GM23338 (cell line): ENCODE results near the gene MAST2. TPM values are rescaled to one million over a fixed set of nuclear protein-coding genes. Genes with fewer than 3 reads are reported as not detected.

Experiments used
- ATAC-seq: fragments of 200-7000 bp; cut with Tn5 transposase; 3 replicates; pipeline ENCODE4 v1.9.1; 2020
- DNase-seq: peaks from one replicate; pipeline ENCODE4 v3.0.0-alpha.2; 2015; ENCODE audit warnings: low spot score
- H2AFZ ChIP-seq: fragments of 200-600 bp; sonication (generic); 2 replicates; pipeline ENCODE4 v1.8.0; 2016; ENCODE audit warnings: antibody characterized with exemption, mild to moderate bottlenecking, moderate library complexity
- H3F3A ChIP-seq: fragments of 200-600 bp; sonication (generic); replicated peaks from 2 replicates; pipeline ENCODE4 v1.8.0; 2017; ENCODE audit warnings: antibody characterized with exemption, mixed run types, low read depth
- H3K27ac ChIP-seq: fragments of 200-600 bp; sonication (generic); 2 replicates; pipeline ENCODE4 v1.6.1; 2016; ENCODE audit warnings: low read depth
- H3K27me3 ChIP-seq: fragments of 200-600 bp; sonication (generic); 2 replicates; pipeline ENCODE4 v1.8.0; 2016; ENCODE audit warnings: mild to moderate bottlenecking, mixed run types, moderate library complexity; ENCODE audit not compliant: insufficient read depth
- H3K36me3 ChIP-seq: fragments of 200-600 bp; sonication (generic); 2 replicates; pipeline ENCODE4 v1.8.0; 2016; ENCODE audit warnings: mild to moderate bottlenecking; ENCODE audit not compliant: insufficient read depth
- H3K4me1 ChIP-seq: fragments of 200-600 bp; sonication (generic); 2 replicates; pipeline ENCODE4 v1.8.0; 2016; ENCODE audit warnings: mild to moderate bottlenecking, moderate library complexity; ENCODE audit not compliant: insufficient read depth
- H3K4me2 ChIP-seq: fragments of 200-600 bp; sonication (generic); 2 replicates; pipeline ENCODE4 v1.7.1; 2017; ENCODE audit warnings: mixed run types
- H3K4me3 ChIP-seq: fragments of 200-600 bp; sonication (generic); 2 replicates; pipeline ENCODE4 v1.6.1; 2016; ENCODE audit warnings: mixed run types
- H3K79me2 ChIP-seq: fragments of 200-600 bp; sonication (generic); replicated peaks from 2 replicates; pipeline ENCODE4 v1.8.0; 2017; ENCODE audit warnings: mild to moderate bottlenecking; ENCODE audit not compliant: insufficient read depth
- H3K9me2 ChIP-seq: fragments of 200-600 bp; sonication (generic); 2 replicates; pipeline ENCODE4 v1.8.0; 2017; ENCODE audit not compliant: insufficient read depth
- H4K20me1 ChIP-seq: fragments of 200-600 bp; sonication (generic); replicated peaks from 2 replicates; pipeline ENCODE4 v1.8.0; 2017; ENCODE audit warnings: mild to moderate bottlenecking; ENCODE audit not compliant: insufficient read depth
- H3K27ac Mint-ChIP-seq: 2 replicates; pipeline ENCODE4 v1.8.0; 2020; ENCODE audit warnings: inconsistent platforms, mild to moderate bottlenecking, moderate library complexity, mixed read lengths
- H3K27me3 Mint-ChIP-seq: 3 replicates; pipeline ENCODE4 v1.8.0; 2022; ENCODE audit warnings: low read depth, mild to moderate bottlenecking, moderate library complexity, mixed read lengths, inconsistent platforms; ENCODE audit not compliant: insufficient read depth, poor library complexity
- H3K36me3 Mint-ChIP-seq: 3 replicates; pipeline ENCODE4 v1.8.0; 2021; ENCODE audit warnings: low read depth, mild to moderate bottlenecking, inconsistent platforms, moderate library complexity, mixed read lengths
- H3K4me1 Mint-ChIP-seq: 3 replicates; pipeline ENCODE4 v1.8.0; 2020; ENCODE audit warnings: mild to moderate bottlenecking, inconsistent platforms, mixed read lengths
- H3K4me3 Mint-ChIP-seq: 3 replicates; pipeline ENCODE4 v1.8.0; 2021; ENCODE audit warnings: moderate library complexity, mild to moderate bottlenecking, inconsistent platforms, mixed read lengths
- H3K9me3 Mint-ChIP-seq: 3 replicates; pipeline ENCODE4 v1.8.0; 2020; ENCODE audit warnings: moderate library complexity, mild to moderate bottlenecking, inconsistent platforms, mixed read lengths
- CREB1 ChIP-seq: fragments of 250-450 bp; sonication (Bioruptor Pico); IDR thresholded peaks from 2 replicates; pipeline ENCODE4 v1.5.0; 2020; ENCODE audit warnings: low read depth, mild to moderate bottlenecking, moderate library complexity
- CTCF ChIP-seq, 2 experiments: fragments of 200-600 bp in 1 of 2; sonication (generic) in 1 of 2; conservative IDR thresholded peaks; 2 replicates each; pipeline versions ENCODE4 v1.5.1 to v1.6.1; 2016 to 2017; ENCODE audit warnings: antibody characterized with exemption in 2 of 2, low read depth in 2 of 2, mild to moderate bottlenecking in 2 of 2, moderate library complexity in 1 of 2
- ETS1 ChIP-seq: IDR thresholded peaks from 2 replicates; pipeline ENCODE4 v1.6.1; 2016; ENCODE audit warnings: antibody characterized with exemption
- EZH2 ChIP-seq: fragments of 200-600 bp; sonication (generic); IDR thresholded peaks from one replicate; pipeline ENCODE4 v1.8.0; 2017; ENCODE audit warnings: antibody characterized with exemption, mild to moderate bottlenecking, low read depth; ENCODE audit not compliant: unreplicated experiment
- EZH2phosphoT487 ChIP-seq: fragments of 200-600 bp; sonication (generic); IDR thresholded peaks from one replicate; pipeline ENCODE4 v1.8.1; 2018; ENCODE audit warnings: antibody characterized with exemption; ENCODE audit not compliant: unreplicated experiment
- JUNB ChIP-seq: IDR thresholded peaks from one replicate; pipeline ENCODE4 v1.6.1; 2016; ENCODE audit warnings: antibody characterized with exemption; ENCODE audit not compliant: unreplicated experiment
- NANOG ChIP-seq: IDR thresholded peaks from 2 replicates; pipeline ENCODE4 v1.6.1; 2016; ENCODE audit warnings: antibody characterized with exemption, borderline replicate concordance
- POLR2AphosphoS5 ChIP-seq: IDR thresholded peaks from 2 replicates; pipeline ENCODE4 v1.6.1; 2016; ENCODE audit warnings: antibody characterized with exemption, low read depth
- REST ChIP-seq: IDR thresholded peaks from one replicate; pipeline ENCODE4 v1.6.1; 2018; ENCODE audit warnings: antibody characterized with exemption; ENCODE audit not compliant: unreplicated experiment
- STAT1 ChIP-seq: IDR thresholded peaks from one replicate; pipeline ENCODE4 v1.6.1; 2016; ENCODE audit warnings: antibody characterized with exemption; ENCODE audit not compliant: unreplicated experiment
- ZNF114 ChIP-seq: fragments of 250-450 bp; sonication (Bioruptor Pico); IDR thresholded peaks from 2 replicates; pipeline ENCODE4 v1.5.0; 2020; ENCODE audit warnings: mild to moderate bottlenecking, moderate library complexity
- ZNF331 ChIP-seq: fragments of 250-450 bp; sonication (Bioruptor Pico); IDR thresholded peaks from 2 replicates; pipeline ENCODE4 v1.5.0; 2020; ENCODE audit warnings: low read depth, mild to moderate bottlenecking, moderate library complexity
- ZNF462 ChIP-seq: fragments of 250-450 bp; sonication (Bioruptor Pico); IDR thresholded peaks from 2 replicates; pipeline ENCODE4 v1.5.0; 2020; ENCODE audit warnings: mild to moderate bottlenecking, moderate library complexity
- polyA plus RNA-seq: library from polyadenylated mRNA; unstranded; fragments of >200 nt; fragmentation: Nextera tagmentation; extraction: Ambion mirVana; gene quantifications from 2 replicates; pipeline ENCODE4 v1.2.1, GENCODE V29; 2016
- total RNA-seq: library from RNA; depleted of rRNA; stranded (reverse); fragments of >200 nt; shearing (Covaris generic); gene quantifications from 2 replicates; pipeline ENCODE4 v1.2.3, GENCODE V29; 2014

The MAST2 gene
- total and polyA plus RNA-seq, 2 experiments from 2014 or later, result 11.5 to 57.7 TPM

- no peak overlapping the region for H3K27ac Mint-ChIP-seq
- no peak overlapping the region for H3K4me2 ChIP-seq
- H3K27me3 ChIP-seq, result no peaks in the 10 kb centered on the region
- no peak for DNase-seq
- peaks cover 5% of the 10 kb centered on the region; the same call in 2 of the 3 replicates for H3K4me1 Mint-ChIP-seq
- no peaks in the 10 kb centered on the region for H3K27me3 Mint-ChIP-seq
- H3K4me1 ChIP-seq, result no peaks in the 10 kb centered on the region; the same call in 1 of the 2 replicates
- no peak overlapping the region for H3K4me3 ChIP-seq
- H3K79me2 ChIP-seq, result 0 out of 2 replicates have a peak, but pooled peaks cover 13% of the 10 kb centered on the region
- H3K36me3 Mint-ChIP-seq, result peaks cover 19% of the 10 kb centered on the region
- H2AFZ ChIP-seq, result no peak overlapping the region
- H3K36me3 ChIP-seq, result no peaks in the 10 kb centered on the region
- TF ChIP-seq CREB1 (CRISPR knock-in tag) (no peak), NANOG (no peak), ZNF331 (no peak), ZNF114 (CRISPR knock-in tag) (no peak), REST (no peak), ZNF462 (no peak), CTCF (conservative IDR thresholded peaks at IDR 0.05; ENCODE audit: low read depth in 2 of 2) (no peak), EZH2phosphoT487 (no peak), JUNB (no peak), EZH2 (no peak), STAT1 (no peak), POLR2AphosphoS5 (no peak), ETS1 (no peak)
- H3K27ac ChIP-seq, result no peak overlapping the region
- no peak overlapping the region for H3K4me3 Mint-ChIP-seq
- no peak for ATAC-seq
- H3K9me2 ChIP-seq, result no peaks in the 10 kb centered on the region
- no peaks in the 10 kb centered on the region for H3F3A ChIP-seq
- H4K20me1 ChIP-seq, result no peaks in the 10 kb centered on the region; the same call in 1 of the 2 replicates
- 0 out of 3 replicates have a peak, but pooled peaks cover 4% of the 10 kb centered on the region for H3K9me3 Mint-ChIP-seq
Measured at GRCh38 chr1:45972621-45973020, 169.2 kb downstream of the MAST2 start.
